Common myeloid progenitor, CD34-positive (primary cell): ENCODE data around the gene LMO3.

ENCODE experiments used
- CTCF ChIA-PET: fragments of 350-600 bp; sonication (Branson Sonifier 250); formaldehyde crosslinking; loops from one replicate; lab custom pipeline; 2021; ENCODE audit warnings: antibody characterized with exemption; lab: Charles Lee
- POLR2A ChIA-PET: fragments of 350-600 bp; sonication (Branson Sonifier 250); formaldehyde crosslinking; loops from one replicate; lab custom pipeline; 2021; ENCODE audit warnings: antibody characterized with exemption; lab: Charles Lee
- DNase-seq, 3 donors: peaks; one replicate each; pipeline versions ENCODE4 v3.0.0 to v3.0.0-alpha.2; 2013
- H3K27ac ChIP-seq, 2 experiments: 1 replicate in 1 of 2; 2 replicates in 1 of 2; pipeline ENCODE4 v1.7.0; 2013; ENCODE audit warnings: inconsistent platforms in 2 of 2, low read length in 2 of 2, mild to moderate bottlenecking in 2 of 2, low read depth in 1 of 2, moderate library complexity in 1 of 2; ENCODE audit not compliant: severe bottlenecking in 2 of 2, insufficient read depth in 1 of 2, poor library complexity in 1 of 2
- H3K27me3 ChIP-seq, 5 experiments: replicated peaks in 2 of 5; 1 replicate in 3 of 5; 2 replicates in 2 of 5; pipeline versions ENCODE4 v1.6.1 to v1.7.0; 2013; ENCODE audit warnings: low read length in 4 of 5, mild to moderate bottlenecking in 2 of 5, moderate library complexity in 2 of 5, inconsistent platforms in 1 of 5; ENCODE audit not compliant: insufficient read depth in 5 of 5, control insufficient read depth in 4 of 5
- H3K36me3 ChIP-seq, 4 experiments: 1 replicate in 2 of 4; 2 replicates in 2 of 4; pipeline versions ENCODE4 v1.6.1 to v1.7.0; 2013; ENCODE audit warnings: low read length in 3 of 4, control low read depth in 1 of 4, mild to moderate bottlenecking in 1 of 4; ENCODE audit not compliant: control insufficient read depth in 4 of 4, insufficient read depth in 4 of 4
- H3K4me1 ChIP-seq, 4 experiments: 1 replicate in 3 of 4; 2 replicates in 1 of 4; pipeline versions ENCODE4 v1.6.1 to v1.7.1; 2013; ENCODE audit warnings: low read length in 3 of 4, mild to moderate bottlenecking in 3 of 4, control low read depth in 1 of 4, inconsistent platforms in 1 of 4, moderate library complexity in 1 of 4; ENCODE audit not compliant: control insufficient read depth in 4 of 4, insufficient read depth in 4 of 4; ENCODE audit errors: control extremely low read depth in 1 of 4
- H3K4me3 ChIP-seq, 7 experiments: 1 replicate in 4 of 7; 2 replicates in 3 of 7; pipeline versions ENCODE4 v1.5.1 to v1.7.0; 2013; ENCODE audit warnings: mild to moderate bottlenecking in 7 of 7, low read length in 6 of 7, moderate library complexity in 6 of 7, inconsistent platforms in 2 of 7, low read depth in 2 of 7, control low read depth in 1 of 7; ENCODE audit not compliant: insufficient read depth in 4 of 7, control insufficient read depth in 1 of 7; ENCODE audit errors: extremely low read depth in 1 of 7
- H3K9me3 ChIP-seq, 5 experiments: 1 replicate in 4 of 5; 2 replicates in 1 of 5; pipeline versions ENCODE4 v1.6.1 to v1.7.1; 2013; ENCODE audit warnings: low read length in 4 of 5, mild to moderate bottlenecking in 2 of 5, inconsistent platforms in 1 of 5, low read depth in 1 of 5, moderate library complexity in 1 of 5; ENCODE audit not compliant: control insufficient read depth in 4 of 5, insufficient read depth in 2 of 5; ENCODE audit errors: control extremely low read depth in 1 of 5
- WGBS: methylation state at CpG from one replicate; pipeline ENCODE4 v1.1.5; 2013; ENCODE audit not compliant: insufficient coverage; 5-methylcytosine and 5-hydroxymethylcytosine counted together

LMO3 gene

DNA sequence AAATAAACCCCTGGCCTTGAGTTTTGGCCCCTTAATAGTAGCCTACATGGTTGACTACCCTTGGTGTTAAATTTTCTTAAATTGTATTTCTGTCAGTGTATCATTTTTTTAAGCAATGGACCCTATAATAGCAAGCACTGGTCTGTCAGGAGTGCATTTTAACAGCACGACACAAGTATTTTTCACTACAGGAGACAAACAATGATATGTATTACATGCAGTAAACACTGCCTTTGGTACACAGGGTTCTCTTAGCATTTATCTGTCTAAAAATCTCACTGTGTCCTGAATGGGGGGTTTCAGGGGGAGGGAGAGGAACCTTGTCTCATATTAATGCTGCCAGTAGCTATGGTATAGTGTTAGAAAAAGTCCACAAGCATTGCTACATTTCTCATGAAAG is 18.4 kb downstream of the LMO3 start:
- Histone ChIP-seq H3K27ac (no peak overlapping the region), H3K4me1 (no peaks in the 10 kb centered on the region), H3K36me3 (no peaks in the 10 kb centered on the region), H3K4me3 (no peak overlapping the region), H3K27me3 (no peaks in the 10 kb centered on the region), H3K9me3 (no peaks in the 10 kb centered on the region)
- 100% methylated on average over 1 of the region's 1 CpG for WGBS
- ChIA-PET CTCF (no interaction called here), POLR2A (no interaction called here)
- DNase-seq = no peak

DNA sequence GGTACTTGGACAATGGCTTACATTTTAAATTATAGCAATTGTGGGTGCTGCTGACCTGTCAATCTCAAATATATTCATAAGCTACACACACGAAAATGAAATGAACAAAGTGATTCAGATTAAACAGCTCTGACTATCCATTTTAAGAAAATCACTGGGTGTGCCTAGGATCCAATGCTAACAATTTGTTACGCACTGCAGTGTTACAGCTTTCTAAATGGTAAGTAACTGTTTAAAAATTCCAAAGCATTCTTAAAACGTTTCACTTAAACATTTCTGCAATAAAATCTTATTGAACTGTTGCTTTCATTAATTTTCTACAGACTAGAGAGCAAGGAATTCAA is 18.9 kb downstream of the LMO3 start:
- WGBS = 95% methylated on average over 2 of the region's 3 CpGs
- Histone ChIP-seq H3K27ac (no peak overlapping the region), H3K9me3 (no peaks in the 10 kb centered on the region), H3K36me3 (no peaks in the 10 kb centered on the region), H3K27me3 (no peaks in the 10 kb centered on the region), H3K4me1 (no peaks in the 10 kb centered on the region), H3K4me3 (no peak overlapping the region)
- no peak for DNase-seq
- POLR2A ChIA-PET = no interaction called here
- CTCF ChIA-PET = no interaction called here

DNA sequence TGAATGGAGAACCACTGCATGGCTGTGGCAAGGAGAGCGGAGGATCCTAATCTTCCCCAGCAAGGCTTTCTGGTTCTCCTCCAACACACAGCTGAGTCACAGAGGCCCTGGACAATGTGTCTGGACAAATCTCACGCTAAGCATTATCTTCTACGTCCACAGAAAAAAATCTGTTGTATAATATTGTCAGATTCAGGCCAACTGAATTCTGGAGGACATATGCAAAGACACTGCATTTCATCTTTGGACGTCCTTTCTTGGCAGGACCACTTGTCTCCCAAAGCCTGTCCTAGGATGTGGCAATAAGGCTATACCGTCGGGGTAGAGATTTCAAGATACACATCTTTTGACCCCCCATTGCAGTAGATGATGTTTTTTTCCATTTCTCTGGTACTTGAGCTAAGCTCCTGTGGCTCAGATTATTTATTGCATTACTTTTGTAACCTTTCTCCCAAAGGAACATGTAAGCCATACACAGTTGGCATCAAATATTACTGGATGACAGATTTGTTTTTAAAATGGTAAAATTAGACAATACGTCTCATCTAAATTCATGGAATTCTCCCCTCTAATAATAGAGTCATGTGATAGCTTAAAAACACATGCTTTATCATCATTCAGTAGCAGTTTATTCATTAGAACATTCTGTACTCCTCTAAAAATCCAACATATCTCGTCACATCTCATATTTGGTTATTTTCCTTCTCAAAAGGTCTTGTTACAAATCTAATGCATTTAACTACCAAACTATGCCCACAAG is 19.4 kb downstream of the LMO3 start:
- DNase-seq = no peak
- no peak overlapping the region for H3K4me3 ChIP-seq
- no peaks in the 10 kb centered on the region for H3K36me3 ChIP-seq
- H3K27me3 ChIP-seq = no peaks in the 10 kb centered on the region
- H3K27ac ChIP-seq = no peak overlapping the region
- 92% methylated on average over 8 of the region's 8 CpGs for WGBS
- H3K9me3 ChIP-seq = no peaks in the 10 kb centered on the region
- H3K4me1 ChIP-seq = no peaks in the 10 kb centered on the region
- ChIA-PET POLR2A (no interaction called here), CTCF (no interaction called here)

DNA sequence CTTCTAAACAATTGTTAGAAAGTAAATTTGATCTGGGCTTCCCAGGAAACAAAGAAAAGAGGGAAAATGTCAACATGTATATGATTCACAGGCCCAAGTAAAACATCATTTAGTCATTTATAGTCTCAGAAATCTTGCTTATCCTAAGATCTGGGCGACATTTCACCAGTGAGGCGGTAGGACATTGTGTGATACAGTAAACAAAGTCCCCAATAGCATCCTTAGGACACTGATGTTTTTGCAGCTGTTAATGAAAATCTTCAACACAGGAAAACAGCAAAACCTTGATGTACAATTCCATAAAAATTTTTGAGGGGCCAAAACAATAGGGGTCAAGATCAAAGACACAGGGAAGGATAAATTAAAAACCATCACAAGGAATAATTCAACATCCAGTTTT is 20.2 kb downstream of the LMO3 start:
- 100% methylated on average over 2 of the region's 2 CpGs for WGBS
- Histone ChIP-seq H3K27ac (no peak overlapping the region), H3K27me3 (no peaks in the 10 kb centered on the region), H3K36me3 (no peaks in the 10 kb centered on the region), H3K9me3 (peaks cover 0 to 2% (median 0%) of the 10 kb centered on the region in 5 experiments), H3K4me1 (no peaks in the 10 kb centered on the region), H3K4me3 (no peak overlapping the region)
- CTCF ChIA-PET = no interaction called here
- no peak for DNase-seq
- POLR2A ChIA-PET = no interaction called here

DNA sequence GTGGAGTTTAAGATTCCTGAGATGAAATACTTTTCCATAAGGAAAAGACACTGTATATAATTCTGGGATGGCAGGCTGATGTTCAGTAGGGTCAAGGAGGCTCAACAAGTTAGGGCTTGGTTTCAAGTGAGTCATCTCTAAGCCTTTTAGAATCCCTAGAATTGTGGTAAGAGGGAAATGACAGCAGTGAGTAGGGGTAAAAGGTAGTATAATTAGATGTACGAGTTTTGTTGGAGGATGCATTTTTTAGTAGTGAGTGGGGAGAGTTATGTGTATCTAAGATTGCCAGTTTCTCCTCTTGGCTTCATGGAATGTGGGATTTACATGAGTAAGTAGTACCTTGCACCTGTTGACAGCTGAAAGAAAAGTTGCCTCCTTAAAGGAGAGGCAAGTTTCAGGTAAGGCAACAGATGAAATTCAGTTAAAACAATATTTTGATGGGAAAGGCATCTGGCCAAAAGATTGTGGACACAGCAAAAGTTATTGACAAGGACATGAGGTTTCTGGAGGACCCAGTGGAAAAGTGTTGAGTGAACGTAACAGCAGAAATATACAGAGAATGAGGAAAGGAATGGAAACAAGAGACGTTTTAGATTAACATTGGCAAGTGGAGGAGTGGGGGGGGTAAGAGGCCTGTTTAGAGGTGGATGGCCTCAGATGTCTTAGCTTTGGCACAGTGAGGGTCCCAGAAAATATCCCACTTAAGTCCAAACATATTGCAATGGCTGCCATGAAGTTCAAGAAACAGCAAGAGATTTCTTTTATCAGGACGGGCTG is 21.8 kb downstream of the LMO3 start:
- no peak for DNase-seq
- no peaks in the 10 kb centered on the region for H3K4me1 ChIP-seq
- peaks cover 0 to 2% (median 0%) of the 10 kb centered on the region in 5 experiments for H3K9me3 ChIP-seq
- WGBS = 87% methylated on average over 2 of the region's 4 CpGs
- no peaks in the 10 kb centered on the region for H3K36me3 ChIP-seq
- ChIA-PET CTCF (no interaction called here), POLR2A (no interaction called here)
- H3K4me3 ChIP-seq = peak overlapping the region in 1 of 7 experiments; percentile 8
- H3K27me3 ChIP-seq = no peaks in the 10 kb centered on the region
- H3K27ac ChIP-seq = no peak overlapping the region

DNA sequence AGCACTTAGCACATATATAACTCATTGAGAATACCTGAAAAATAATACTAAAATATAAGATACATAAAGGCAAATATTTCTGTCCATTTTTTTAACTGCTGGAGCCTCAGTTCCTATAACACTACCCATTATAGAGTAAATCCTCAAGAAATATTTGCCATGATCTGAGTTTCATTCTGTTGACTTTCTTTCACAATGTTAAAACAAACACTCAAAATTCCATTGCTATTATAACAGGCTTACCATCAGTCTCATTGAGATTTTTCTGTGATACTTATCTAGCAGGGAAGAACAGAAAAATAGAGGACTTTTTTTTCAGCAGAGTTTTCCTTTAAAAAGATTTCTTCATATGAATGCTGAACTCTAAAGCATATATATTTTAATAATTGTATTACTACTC is 24.5 kb downstream of the LMO3 start:
- no peaks in the 10 kb centered on the region for H3K36me3 ChIP-seq
- H3K9me3 ChIP-seq = peaks cover 0 to 2% (median 0%) of the 10 kb centered on the region in 5 experiments
- no peaks in the 10 kb centered on the region for H3K4me1 ChIP-seq
- H3K27me3 ChIP-seq = no peaks in the 10 kb centered on the region
- H3K4me3 ChIP-seq = no peak overlapping the region
- DNase-seq = no peak
- ChIA-PET POLR2A (no interaction called here), CTCF (no interaction called here)
- H3K27ac ChIP-seq = no peak overlapping the region

DNA sequence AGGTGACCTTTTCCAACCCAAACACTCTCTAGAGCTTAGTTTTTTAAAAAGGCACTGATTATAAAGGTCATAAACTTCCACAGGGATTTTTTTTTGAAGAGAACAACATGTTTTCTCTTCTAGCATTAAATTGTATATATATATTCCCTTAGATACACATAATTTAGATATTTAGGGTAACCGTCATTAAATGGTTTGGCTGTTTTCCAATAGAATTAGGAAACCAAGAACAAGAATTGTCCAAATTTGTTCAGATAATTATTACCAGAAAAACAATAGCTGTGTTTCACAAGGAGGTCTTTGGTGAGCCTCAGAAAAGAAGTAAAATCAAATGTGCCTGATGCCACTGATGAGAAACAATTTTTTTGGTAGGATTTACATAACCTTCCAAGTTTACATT is 26.9 kb downstream of the LMO3 start:
- no peaks in the 10 kb centered on the region for H3K27me3 ChIP-seq
- DNase-seq = no peak
- H3K27ac ChIP-seq = no peak overlapping the region
- no CpG with 5 or more reads among the region's 1 CpG for WGBS
- CTCF ChIA-PET = no interaction called here
- no peak overlapping the region for H3K4me3 ChIP-seq
- H3K4me1 ChIP-seq = no peaks in the 10 kb centered on the region
- POLR2A ChIA-PET = interaction anchor here (1.0 kb wide), 1 partner anchor 11 kb away, joined by 3 read pairs; no protein-coding TSS in a partner anchor
- H3K36me3 ChIP-seq = no peaks in the 10 kb centered on the region
- H3K9me3 ChIP-seq = peaks cover 0 to 2% (median 0%) of the 10 kb centered on the region in 5 experiments
